ENCODE measurements around the gene KCNQ1.
A peak's percentile ranks its signal among the peaks of the same experiment; 100 is the strongest.

Gene KCNQ1

DNA sequence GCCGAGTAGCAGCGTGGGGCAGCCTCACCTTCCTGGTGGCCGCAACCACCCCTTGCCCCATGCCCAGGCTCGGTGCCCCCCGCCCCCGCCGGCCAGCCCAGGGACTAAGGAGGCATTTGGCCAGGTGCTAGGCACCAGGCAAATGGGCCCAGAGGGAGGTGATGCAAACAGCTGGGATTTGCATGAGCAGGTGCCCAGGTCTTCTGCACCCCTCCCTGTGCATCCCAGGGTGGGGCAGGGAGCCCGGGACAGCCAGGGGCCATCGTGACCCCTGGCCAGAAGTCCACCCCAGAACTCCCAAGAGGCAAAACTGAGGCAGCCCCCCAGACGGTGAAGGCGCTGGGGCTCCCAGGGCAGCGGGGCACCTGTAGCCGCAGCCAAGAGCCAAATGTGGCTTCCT is 18.6 kb upstream of the KCNQ1 start:
- DNase-seq = no peak

DNA sequence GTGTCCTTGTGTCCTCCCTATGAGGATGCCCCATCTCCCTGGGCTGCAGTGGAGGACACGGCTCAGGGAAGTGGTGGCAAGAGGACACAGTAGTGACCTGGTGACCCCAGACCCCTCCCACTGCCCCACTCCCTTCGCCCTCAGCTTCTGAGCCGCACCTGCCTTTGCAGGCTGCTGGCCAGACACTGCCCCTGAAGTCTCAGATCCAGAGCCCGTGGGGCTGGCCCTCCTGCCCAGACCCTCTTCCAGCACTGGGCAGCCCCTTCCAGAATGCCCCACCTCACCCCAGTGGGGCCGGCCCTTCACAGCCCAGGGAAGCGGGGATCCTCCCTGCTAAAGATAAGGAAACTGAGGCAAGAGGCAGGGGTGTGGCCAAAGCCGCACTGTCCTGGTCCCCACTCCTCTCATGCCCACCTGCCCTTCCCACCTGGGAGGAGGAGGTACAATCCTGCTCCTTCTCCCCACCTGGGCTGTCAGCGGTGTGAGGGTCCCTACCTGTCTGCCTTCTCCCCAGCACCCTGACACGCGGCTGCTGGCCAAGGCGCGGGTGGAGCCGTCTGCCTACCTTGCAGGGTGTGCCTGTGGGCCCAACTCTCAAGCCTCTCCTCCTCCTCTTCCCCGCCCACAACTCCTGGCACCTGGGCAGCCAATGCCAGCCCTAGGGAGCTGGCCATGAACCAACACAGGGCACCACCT is 17.8 kb upstream of the KCNQ1 start:
- DNase-seq = no peak

DNA sequence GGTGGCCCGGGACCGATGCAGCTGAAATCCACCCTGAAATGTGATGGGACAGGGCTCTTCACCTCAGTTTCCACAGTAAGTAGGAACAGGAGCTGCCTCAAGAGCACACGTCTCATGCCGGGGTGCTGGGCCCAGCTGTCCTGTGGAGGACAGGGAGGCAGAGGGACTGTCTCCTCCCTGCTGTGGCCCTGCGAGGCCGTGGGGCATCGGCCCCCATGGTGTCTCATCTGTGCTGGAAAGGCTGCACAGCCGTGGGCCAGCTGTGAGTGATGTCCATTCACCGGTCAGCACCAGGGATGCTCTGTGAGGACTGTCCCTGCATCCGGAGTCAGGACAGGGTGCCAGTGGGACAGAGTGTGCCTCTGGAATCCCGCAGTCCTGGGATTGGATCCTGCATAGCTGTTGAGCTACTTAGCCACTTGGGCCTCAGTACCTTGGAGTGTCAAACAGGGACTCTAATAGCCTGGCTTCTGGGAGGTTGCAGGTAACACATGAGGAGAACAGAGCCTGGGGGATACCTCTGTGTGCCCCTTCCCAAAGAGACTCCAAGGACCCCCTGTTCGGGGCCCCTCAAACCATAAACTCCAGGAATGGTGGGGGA is 17.0 kb upstream of the KCNQ1 start:
- DNase-seq = no peak

DNA sequence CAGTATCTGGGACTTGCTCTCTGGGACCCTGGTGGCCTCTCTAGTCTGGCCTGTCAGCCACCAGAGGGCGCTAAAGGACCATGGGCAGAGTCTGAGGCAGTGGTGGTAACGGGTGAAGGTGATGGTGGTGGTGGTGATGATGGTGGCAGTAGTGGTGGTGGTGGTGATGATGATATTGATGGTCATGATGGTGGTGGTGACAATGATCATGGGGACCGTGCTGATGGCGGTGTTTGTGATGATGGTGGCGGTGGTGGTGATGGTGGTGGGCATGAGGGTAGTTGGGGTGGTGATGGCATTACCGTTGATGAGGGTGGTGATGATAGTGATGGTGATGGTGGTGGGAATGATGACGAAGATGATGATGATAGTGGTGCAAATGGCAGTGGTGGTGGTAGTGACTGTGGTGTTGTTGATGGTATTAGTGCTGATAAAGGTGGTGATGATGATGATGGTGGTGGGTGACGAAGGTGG is 16.4 kb upstream of the KCNQ1 start:
- peak; percentile 79 for DNase-seq

DNA sequence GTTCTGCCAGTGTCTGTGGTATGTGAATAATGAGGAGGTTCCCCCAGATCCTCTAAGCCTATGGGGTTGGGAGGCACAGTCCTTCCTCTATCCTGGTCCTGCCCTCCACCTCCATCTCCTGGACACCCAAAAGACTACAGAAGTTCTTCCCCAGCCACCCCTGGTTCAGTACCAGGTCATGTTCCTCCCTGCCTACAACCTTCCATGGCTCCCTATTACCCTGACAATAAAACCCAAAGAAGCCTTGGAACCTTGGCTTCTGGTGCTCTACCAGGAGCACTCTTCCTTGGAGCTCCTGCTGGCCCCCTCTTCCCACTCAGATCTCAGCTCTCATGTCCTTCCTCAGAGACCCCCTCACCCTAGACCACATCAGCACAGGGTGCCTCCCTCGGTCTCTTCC is 13.4 kb upstream of the KCNQ1 start:
- DNase-seq = no peak

DNA sequence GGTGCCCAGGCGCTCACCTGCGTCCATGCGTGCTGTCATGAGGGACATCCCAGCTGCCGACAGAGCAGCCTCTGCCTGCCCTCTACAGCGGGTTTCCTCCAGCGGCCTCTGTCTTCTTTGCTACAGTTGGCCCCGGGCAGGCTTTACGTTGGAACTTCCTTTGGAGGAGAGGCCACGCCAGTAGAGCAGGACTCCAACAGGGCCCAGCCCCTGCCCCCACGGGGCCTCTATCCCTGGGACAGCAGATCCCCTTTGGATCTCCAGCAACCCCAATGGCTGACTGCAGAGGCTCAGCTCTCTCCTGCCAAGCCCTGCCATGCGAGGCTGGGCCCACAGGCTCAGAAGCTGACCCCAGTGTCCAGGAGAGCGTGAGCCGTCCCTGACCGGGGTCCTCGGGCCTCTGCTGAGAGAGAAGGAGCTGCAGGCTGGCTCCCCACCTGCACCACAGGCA is 12.6 kb upstream of the KCNQ1 start:
- DNase-seq = no peak

DNA sequence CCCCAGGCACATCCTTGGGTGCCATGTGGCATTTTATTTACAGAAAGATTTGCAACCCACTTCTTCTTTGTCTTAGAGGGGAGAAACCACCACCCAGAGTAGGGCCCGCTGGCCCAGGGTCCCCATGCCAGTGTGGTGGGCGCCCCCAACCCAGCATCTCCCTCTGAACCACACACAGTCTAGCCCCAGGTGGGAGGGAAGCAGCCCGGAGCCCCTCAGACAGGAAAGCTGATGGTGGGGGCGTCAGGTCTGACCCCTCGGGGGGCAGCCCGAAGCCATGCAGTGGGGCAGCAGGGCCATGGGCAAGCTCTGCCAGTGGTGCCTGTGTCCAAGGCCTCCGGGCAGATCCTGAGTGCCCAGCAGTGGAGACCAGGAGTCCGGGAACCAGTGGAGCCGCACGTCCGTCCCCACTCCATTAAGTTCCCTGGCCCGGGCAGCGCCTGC is 12.2 kb upstream of the KCNQ1 start:
- DNase-seq = no peak

DNA sequence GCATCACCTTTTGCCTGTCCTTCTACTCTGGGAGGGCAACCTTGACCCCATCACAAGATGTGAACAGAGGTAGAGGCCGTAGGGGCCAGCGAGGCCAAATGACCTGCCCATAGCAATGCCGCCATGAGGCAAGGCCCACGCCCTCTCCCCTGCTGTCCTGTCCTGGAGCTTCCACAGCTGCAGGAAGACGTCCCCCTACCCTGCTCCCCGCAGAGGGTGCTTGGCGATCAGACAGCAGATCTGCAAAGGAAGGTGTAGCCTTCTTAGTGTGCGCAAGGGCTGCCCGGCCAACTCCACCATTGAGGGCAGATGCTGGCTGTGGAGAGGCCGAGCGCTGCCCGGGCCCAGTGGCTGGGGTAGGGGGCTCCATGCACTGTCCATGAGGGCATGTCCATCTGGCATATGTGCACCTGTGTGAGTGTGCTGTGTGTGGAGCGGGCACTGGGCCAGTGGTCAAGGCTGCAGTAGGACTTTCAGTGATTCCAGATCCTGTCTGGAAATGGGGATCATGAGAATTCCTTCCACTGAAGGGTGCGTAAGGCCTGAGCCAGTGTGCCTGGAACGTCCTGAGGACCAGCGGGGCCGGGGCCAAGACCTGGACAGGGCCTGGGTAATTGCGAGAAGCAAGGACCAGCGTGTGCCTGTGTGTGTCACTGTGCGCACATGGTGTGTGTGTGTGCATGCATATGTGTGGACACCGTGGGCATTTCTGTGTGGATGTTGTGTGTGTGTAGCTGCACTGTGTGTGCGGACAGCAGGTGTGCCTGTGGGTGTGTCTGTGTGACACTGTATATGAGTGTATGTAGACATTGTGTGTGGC is 11.5 kb upstream of the KCNQ1 start:
- DNase-seq = no peak

DNA sequence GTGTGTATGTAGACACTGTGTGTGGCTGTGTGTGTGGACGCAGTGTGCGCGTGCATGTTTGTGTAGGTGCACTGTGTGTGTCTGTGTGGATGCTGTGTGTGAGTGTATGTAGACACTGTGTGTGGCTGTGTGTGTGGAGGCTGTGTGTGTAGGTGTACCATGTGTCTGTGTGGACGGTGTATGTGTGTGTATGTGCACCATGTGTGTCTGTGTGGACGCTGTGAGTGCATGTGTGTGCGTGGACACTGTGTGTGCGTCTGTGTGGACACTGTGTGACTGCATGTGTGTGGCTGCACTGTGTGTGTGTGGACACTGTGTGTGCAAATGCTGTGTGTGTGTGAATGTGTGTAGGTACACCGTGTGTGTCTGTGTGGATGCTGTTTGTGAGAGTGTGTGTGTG is 10.8 kb upstream of the KCNQ1 start:
- DNase-seq = peak; percentile 4

DNA sequence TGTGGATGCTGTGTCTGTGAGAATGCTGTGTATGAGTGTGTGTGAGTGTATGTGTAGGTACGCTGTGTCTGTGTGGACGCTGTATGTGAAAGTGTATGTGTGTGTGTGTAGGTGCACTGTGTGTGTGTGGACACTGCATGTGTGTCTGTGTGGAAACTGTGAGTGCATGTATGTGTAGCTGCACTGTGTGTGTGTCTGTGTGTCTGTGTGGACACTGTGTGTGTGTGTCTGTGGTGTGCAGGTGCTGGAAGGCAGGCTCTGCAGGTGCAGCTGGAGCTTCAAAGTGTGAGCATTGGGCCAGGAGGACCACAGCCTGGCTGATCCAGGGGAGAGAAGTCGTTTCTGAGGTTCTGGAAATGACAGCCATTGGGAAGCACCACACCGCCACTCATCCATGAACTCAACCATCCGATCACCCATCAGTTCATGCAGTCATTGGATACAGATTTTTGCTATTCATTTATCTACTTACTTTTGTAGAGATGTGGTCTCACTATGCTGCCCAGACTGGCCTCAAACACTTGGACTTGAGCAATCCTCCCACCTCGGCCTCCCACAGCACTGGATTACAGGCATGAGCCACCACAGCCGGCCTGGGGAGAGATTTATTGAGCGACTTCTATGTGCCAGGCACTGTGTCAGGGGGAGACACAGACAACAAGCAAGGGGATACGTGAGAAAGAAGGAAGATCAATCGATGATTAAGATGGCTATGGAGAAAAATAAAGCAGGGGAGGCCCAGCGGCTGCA is 10.1 kb upstream of the KCNQ1 start:
- peak; percentile 5 for DNase-seq

DNA sequence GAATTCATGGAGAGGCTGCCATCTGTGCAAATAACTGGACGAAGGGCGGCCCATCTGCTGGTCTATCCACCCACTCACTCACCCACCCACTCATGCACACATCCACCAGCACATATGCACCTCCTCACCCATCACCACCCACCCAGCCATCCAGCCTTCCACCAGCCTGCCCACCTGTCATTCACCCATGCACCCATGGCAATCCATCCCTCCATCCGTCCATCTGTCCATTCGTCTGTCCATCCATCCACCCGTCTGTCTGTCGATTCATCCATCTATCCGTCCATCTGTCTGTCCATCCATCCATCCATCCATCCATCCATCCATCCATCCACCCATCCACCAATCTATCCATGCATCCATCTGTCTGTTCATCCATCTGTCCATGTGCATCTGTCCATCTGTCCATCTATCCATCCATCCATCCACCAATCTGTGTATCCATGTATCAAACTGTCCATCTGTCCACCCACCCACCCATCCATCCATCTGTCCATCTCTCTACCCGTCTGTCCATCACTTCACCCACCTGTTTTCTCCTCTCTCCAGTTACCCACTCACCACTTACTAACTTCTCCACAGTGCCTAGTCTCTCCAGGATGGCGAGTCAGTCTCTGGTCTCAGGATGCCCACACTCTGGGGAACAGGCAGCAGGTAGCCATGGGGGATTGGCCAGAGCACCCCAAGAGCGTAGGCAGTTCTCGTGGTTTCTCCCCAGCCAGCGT is 9.4 kb upstream of the KCNQ1 start:
- DNase-seq = no peak

DNA sequence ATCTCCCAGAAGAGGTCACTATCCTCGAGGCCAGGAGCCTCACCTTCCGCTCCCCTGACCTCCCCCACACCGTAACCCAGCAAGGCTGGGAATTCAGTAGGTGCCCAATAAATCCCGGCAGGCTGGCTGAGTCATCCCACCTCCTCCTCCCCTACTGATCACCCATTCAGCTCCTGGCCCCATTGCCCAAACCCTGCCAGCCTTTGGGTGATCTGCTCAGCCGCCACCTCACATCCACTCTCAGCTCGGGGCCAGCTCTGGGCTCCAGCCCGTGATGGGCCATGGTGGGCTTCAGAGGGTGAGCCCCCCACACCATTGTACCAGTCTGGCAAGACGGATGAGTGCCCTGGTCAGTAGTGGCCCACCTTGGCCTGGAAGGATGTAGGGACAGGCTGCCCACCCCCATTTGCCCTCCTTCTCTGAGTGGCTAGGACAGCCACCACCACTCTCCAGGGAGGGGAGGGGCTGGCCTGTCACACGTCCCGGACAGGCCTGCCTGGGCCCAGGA is 8.7 kb upstream of the KCNQ1 start:
- peak; percentile 9 for DNase-seq

DNA sequence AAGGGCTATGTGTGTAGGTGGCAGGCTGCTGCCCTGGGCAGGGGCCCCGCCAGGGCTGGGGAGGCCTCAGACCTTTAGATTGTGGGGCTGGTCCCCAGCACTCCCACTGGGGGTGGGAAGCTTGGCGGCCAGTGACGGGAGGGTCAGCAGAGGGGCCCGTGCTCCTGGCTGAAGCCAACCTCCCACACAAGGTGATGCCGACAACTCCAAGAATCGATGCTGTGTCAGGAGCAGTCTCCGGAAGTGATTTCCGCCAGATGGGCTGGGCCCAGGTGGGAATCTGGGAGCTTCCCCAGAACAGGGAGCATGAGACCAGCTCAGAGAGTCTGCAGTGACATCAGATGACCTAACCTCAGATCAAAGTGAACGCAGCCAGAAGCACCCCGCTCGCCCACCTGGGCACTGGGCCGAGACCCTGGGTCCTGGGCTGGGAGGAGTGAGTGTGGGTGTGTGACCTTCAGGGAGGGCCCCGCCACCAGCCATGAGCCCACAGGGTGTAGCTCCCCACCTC is 8.2 kb upstream of the KCNQ1 start:
- peak; percentile 14 for DNase-seq

DNA sequence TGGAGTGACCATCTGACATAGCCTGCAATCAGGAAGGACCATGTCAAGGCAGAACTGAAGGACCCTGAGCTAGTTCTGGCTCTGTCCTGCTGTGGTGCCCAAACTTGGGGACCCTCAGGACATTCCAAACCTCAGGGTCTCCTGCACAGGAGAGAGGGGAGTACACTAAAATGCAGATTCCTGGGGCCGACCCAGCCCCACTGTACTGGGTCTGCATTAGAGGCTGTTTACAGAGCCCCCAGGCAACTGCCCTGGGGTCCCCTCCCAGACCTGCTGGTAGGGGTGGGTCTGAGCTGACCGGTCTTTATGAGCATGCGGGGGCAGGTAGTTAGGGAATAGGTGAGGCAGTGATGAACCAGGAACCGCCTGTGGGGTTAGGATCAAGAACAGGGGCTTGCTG is 7.3 kb upstream of the KCNQ1 start:
- DNase-seq = peak; percentile 10

DNA sequence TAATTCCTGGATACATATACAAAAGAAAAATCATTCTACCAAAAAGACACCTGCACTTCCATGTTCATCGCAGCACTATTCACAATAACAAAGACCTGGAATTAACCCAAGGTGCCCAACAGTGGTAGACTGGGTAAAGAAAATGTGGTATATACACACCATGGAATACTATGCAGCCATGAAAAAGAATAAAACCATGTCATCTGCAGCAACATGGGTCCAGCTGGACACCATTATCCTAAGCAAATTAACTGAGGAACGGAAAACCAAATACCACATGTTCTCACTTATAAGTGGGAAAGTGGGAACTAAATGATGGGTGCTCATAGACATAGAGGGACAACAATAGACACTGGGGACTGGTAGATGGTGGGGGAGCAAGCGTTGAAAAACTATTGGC is 5.0 kb upstream of the KCNQ1 start:
- no peak for DNase-seq

DNA sequence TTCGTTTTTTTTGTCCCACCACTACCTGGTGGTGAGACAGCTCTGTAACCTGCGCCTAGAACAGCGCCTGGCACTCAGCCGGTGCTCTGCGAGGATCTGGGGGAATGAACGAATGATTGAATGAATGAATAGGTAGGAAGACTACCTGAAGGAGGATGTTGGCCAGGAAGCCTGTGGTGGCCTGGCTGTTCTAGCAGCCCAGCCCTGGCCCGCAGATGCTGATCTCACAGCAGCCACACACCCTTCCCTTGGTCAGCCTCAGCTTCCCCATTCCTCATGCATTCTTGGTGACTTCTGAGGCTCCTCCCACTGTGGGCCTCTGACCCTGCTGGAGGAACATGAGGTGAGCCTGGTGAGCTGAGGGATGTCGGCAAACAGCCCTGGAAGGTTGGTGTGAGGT is 4.2 kb upstream of the KCNQ1 start:
- DNase-seq = no peak

DNA sequence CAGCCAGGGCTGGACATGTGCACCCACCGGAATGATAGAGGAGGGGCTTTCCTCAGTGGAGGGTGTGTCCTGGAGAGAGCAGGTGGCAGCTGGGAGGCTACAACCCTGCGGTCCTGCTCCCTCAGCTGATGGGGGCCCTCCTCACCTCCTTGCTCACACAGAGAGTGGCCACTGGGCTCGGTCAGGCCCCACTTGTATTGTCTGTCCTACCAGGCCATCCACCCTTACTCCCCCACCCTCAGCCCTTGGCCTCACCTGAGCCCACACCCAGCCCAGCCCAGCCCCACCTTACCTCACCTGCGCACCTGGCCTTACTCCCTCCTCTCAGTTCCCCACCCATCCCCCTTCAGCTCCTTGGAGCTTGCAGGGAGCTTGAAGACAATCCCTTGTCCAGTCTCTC is 3.6 kb upstream of the KCNQ1 start:
- peak; percentile 5 for DNase-seq

DNA sequence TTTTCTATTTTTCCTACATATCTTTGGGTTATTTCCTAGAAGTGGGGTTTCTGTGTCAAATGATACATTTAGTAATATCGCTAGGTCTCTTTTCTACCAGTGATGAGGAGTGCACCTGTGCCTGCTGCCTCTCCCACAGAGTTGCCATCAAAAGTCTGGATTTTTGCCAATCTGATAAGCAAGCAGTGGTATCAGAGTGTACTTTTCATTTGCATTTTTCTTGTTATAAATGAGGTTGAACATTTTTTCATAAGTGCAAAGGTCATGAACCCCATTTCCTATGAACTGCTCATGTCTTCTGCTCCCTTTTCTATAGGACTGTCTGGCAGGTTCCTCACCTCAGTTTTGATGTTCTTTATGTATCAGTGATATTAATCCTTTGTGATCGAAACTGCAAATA is 2.2 kb upstream of the KCNQ1 start:
- DNase-seq = peak; percentile 23

DNA sequence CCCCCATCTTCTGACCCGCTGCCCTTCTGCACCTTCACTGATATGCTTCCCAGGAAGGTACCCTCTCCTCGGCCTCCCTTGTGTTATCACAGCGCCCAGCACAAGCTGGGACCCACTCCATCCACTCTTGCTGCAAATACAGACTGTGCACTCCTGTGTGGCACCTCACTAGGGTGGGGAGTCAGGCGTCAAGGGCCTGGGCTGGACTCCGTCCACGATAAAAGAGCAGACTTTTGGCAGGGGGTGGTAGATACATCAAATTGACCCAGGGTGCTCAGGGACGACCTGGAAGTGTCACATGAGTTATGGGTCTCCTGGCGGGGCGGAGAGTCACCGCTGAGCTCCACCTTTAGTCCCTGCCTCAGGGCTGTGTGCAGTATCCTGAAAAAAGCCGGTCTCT is 1.4 kb upstream of the KCNQ1 start:
- peak; percentile 12 for DNase-seq

DNA sequence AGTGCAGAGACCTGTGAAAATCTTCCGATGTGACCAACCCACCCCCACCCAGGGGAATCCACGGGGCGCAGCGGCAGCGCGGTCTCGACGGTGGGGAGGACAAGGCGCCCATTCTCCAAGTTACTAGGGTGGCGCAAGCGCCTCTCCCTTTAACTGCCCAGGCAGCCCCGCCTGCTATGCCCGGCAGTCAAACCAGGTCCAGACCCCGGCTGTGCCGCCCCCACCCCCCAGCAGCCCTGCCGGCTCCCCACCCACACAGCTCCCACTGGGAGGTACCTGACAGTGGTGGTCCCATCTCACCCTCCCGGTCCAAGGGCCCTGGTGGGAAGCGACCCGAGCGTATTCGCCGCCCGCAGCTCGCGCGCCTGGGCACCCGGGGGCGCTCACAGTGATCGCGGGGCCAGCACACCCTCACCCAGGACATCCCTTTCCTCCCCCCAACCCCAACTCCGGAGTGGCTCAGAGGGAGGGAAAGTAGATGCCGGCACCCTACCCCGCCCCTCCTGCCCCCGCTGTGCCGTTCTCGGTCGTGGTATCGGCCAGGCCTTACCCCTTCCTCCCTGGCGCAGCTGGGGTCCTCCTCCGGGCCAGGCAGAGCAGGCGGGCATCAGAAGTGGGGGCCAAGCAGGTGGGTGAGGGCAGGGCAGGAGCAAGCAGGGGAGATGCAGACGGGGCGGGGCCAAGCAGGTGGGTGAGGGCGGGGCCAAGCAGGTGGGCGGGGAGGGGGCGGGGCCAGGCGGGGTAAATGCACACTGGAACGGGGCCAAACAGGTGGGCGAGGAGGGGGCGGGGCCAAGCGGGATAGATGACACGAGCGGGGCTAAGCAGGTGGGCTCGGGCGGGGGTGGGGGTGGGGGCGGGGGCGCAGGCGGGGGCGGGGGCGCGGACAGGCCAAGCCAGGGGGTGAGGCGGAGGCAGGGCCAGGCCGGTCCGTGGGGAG is 657 bp upstream of the KCNQ1 start, which contains the start of gene TRPM5:
Gene TRPM5, minus strand, starts transcription at position 634 of the 940 bp plus-strand sequence. CDS start 21,478 bp downstream, outside the sequence.
- DNase-seq = peak; percentile 68
